DMS79 (cell line): ENCODE data around the gene POU4F1.
A peak's percentile ranks its signal among the peaks of the same experiment; 100 is the strongest.
"Not testable (repeated sequence)": the region's sequence is repeated elsewhere in the genome, so short reads cannot be mapped to it uniquely, and the experiment has no call there.

Experiments used
- DNase-seq: peaks from one replicate; lab custom pipeline; 2025; lab: John Stamatoyannopoulos, UW

POU4F1 gene

GRCh38 chr13:78603240-78603957 is at the start of gene POU4F1:
Gene POU4F1, minus strand, starts transcription at chr13:78603552. Its CDS starts 226 bp downstream, at chr13:78603326.
- peak; percentile 46 for DNase-seq

GRCh38 chr13:78652651-78653050 is 49.3 kb upstream of the POU4F1 start:
- no peak for DNase-seq

- no peak for DNase-seq
Measured at GRCh38 chr13:78650717-78651083, 47.3 kb upstream of the POU4F1 start.

- no peak for DNase-seq
Measured at GRCh38 chr13:78649997-78650716, 46.8 kb upstream of the POU4F1 start.

- DNase-seq: not testable (repeated sequence)
Measured at GRCh38 chr13:78647109-78647678, 43.8 kb upstream of the POU4F1 start.

GRCh38 chr13:78638216-78638615 is 34.9 kb upstream of the POU4F1 start:
- no peak for DNase-seq

- DNase-seq: no peak
Measured at GRCh38 chr13:78636495-78636894, 33.1 kb upstream of the POU4F1 start.

GRCh38 chr13:78632996-78633395 is 29.6 kb upstream of the POU4F1 start:
- no peak for DNase-seq

GRCh38 chr13:78631077-78631476 is 27.7 kb upstream of the POU4F1 start:
- DNase-seq: no peak

GRCh38 chr13:78630511-78630910 is 27.2 kb upstream of the POU4F1 start:
- no peak for DNase-seq

- DNase-seq: no peak
Measured at GRCh38 chr13:78625384-78625783, 22.0 kb upstream of the POU4F1 start.

GRCh38 chr13:78623132-78623531 is 19.8 kb upstream of the POU4F1 start:
- no peak for DNase-seq

- no peak for DNase-seq
Measured at GRCh38 chr13:78620936-78621470, 17.7 kb upstream of the POU4F1 start.

- DNase-seq: no peak
Measured at GRCh38 chr13:78618411-78618810, 15.1 kb upstream of the POU4F1 start.

- DNase-seq: no peak
Measured at GRCh38 chr13:78611040-78611439, 7.7 kb upstream of the POU4F1 start.

- DNase-seq: no peak
Measured at GRCh38 chr13:78610381-78610883, 7.1 kb upstream of the POU4F1 start.

- no peak for DNase-seq
Measured at GRCh38 chr13:78609464-78610205, 6.3 kb upstream of the POU4F1 start.

- DNase-seq: no peak
Measured at GRCh38 chr13:78608688-78609463, 5.5 kb upstream of the POU4F1 start.

- DNase-seq: no peak
Measured at GRCh38 chr13:78608252-78608687, 4.9 kb upstream of the POU4F1 start.

- no peak for DNase-seq
Measured at GRCh38 chr13:78607409-78608251, 4.3 kb upstream of the POU4F1 start.
